Activated naive CD4-positive, alpha-beta T cell (primary cell): ENCODE data around the gene EFNA1.

ENCODE experiments used
- DNase-seq, 4 experiments: peaks; one replicate each; lab custom pipeline; 2025; lab: John Stamatoyannopoulos, UW

EFNA1 gene

GRCh38 chr1:155174324-155175280, 46.9 kb downstream of the EFNA1 start:
- peak in 2 of 4 experiments; percentile 27 to 48 for DNase-seq

DNA sequence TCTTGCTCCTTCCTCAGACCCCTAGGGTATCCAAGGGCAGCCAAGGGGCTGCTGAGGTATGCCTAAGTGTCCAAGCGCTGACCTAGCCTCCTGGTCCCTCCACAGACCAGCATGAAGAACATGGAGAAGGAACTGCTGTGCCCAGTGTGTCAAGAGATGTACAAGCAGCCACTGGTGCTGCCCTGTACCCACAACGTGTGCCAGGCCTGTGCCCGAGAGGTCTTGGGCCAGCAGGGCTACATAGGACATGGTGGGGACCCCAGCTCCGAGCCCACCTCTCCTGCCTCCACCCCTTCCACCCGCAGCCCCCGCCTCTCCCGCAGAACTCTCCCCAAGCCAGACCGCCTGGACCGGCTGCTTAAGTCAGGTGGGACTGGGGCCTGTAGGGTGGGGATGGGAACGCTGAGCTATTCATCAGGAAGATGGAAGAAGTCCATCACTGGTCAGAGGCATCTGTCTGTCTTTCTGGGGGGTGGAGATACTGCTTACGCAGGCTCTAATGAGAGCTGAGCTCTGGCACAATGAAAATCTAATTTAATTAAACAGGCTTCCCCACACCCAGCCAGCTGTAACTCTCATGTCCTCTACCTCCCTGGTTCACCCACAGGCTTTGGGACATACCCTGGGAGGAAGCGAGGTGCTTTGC, 47.7 kb downstream of the EFNA1 start:
- DNase-seq: no peak

- peak in 1 of 4 experiments; percentile 7 for DNase-seq
These were observed 48.3 kb downstream of the EFNA1 start for GRCh38 chr1:155175927-155176371.

GRCh38 chr1:155176544-155177071, 48.9 kb downstream of the EFNA1 start:
- peak; percentile 63 to 80 (median 76) for DNase-seq

DNA sequence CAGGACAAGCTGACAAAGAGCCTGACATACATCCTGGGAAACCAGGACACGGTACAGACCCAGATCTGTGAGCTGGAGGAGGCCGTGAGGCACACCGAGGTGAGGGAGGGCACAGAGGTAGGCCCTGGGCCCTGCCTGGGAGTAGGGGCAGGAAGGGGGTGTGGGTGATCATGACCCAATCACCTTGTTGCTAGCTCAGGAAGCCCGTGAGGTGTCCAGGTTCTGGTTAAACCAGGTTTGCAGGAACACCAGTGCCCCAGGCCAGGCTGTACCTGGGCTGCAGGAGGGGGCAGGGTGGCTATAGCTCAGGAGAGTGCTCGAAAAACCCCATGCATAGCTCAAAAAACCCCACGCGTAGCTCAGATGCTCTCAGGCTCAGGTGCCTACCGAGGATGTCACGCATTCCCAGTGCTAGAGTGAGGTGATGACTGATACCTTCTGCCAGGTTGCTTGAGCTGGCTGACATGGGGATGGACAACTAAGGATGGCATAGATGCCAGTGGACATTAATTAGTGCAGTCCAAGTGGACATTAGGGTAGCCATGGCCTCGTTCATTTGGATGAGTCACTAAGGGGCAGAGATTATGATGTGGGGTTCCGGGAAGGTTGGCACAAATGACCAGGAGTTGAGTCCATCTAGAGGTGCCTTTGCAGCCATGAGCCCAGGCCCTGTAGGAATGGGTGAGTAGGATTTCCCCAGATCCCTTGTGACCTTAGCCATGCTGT, 49.7 kb downstream of the EFNA1 start:
- DNase-seq: no peak

- no peak for DNase-seq
These were observed 50.2 kb downstream of the EFNA1 start for GRCh38 chr1:155177918-155178281.

- DNase-seq: no peak
These were observed 50.9 kb downstream of the EFNA1 start for GRCh38 chr1:155178441-155179111.

DNA sequence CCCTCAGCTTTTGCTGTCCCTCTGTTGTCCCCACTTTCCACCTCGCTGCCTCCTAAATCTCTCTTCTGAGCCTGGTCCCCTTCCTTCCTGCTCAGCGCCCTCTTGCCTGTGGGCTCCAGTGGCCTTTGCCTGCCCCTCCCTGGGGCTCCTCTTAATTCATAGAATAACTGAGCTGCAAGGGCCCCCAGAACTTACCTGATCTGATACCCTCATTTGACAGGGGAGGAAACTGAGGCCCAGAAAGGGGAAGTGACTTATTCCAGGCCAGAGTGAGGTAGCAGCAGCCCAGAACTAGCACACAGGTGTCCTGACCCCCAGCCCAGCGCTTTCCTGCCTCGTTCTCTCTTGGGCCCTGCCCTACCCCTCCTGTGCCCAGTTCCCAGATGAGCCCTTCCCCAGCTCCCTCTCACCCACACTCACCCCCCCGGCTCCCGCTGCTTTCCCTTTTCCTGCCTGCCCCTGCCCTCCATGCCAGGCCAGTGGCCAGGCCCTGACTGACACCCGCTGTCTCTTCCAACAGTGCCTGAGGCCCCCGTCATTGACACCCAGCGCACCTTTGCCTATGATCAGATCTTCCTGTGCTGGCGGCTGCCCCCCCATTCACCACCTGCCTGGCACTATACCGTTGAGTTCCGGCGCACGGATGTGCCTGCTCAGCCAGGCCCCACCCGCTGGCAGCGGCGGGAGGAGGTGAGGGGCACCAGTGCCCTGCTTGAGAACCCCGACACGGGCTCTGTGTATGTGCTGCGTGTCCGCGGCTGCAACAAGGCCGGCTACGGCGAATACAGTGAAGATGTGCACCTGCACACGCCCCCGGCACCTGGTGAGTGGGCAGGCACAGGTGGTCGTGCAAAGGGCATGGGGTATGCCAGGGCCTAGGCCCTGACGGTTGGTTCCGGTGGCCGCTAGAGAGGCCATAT, 51.7 kb downstream of the EFNA1 start:
- DNase-seq: no peak

- DNase-seq: no peak
These were observed 53.8 kb downstream of the EFNA1 start for GRCh38 chr1:155181371-155182051.

DNA sequence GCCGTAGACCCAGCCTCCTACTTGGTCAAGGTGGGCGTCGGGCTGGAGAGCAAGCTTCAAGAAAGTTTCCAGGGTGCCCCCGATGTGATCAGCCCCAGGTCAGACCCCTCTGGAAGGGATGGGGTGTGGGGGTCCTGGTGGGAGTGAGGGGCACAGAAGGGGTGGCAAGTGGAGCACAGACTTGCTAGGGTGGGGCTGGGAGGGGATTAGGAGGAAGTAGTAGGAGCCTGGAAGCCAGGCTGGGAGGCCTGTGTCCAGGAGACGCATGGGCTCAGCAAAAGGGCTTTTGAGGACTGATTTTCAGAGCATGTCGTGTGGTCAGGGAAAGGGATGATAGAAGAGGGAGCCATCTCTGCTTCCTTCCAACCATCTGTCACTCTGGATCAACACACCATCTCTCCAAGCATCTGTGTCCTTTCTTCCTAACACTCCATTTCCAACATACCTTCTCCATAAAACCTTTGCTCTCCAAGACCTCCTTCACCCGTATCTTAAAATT, 54.4 kb downstream of the EFNA1 start:
- no peak for DNase-seq

DNA sequence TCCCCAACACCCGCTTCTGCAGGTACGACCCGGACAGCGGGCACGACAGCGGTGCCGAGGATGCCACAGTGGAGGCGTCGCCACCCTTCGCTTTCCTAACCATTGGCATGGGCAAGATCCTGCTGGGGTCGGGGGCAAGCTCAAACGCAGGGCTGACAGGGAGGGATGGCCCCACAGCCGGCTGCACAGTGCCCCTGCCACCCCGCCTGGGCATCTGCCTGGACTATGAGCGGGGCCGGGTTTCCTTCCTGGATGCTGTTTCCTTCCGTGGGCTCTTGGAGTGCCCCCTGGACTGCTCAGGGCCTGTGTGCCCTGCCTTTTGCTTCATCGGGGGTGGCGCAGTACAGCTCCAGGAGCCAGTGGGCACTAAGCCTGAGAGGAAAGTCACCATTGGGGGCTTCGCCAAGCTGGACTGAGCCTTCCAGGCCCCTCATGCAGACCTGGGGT, 56.1 kb downstream of the EFNA1 start:
- no peak for DNase-seq

- no peak for DNase-seq
These were observed 56.7 kb downstream of the EFNA1 start for GRCh38 chr1:155184351-155184811.
